Skin epidermis (tissue), 12 donors: Measurements from ENCODE around the gene FSTL3.

ENCODE experiments used
- H3K27ac ChIP-seq, 21 experiments: fragments of 200-600 bp; sonication (generic) in 11 of 21; one replicate each; pipeline ENCODE4 v1.5.0; 2020; ENCODE audit warnings: mild to moderate bottlenecking in 3 of 21, inconsistent platforms in 2 of 21, moderate library complexity in 2 of 21
- H3K4me3 ChIP-seq, 7 experiments: fragments of 200-600 bp; sonication (generic) in 2 of 7; one replicate each; pipeline ENCODE4 v1.5.0; 2020; ENCODE audit warnings: inconsistent platforms in 2 of 7, mild to moderate bottlenecking in 2 of 7, moderate library complexity in 1 of 7

FSTL3 gene

DNA sequence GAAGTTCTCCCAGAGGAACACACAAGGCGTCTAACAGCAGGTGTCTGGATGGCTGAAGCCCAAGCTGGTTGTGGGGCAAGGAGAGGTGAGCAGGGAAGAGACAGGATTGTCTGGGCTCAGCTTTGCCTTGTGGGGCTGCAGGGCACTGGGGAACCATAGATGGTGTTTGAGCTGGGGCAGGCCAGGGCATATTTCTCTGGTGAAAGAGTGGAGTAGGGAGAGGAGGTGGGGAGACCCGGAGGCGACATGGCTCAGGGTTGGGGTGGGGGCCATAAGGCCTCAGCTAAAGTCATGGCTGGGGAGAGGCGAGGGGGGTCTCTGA lies 27.1 kb downstream of the FSTL3 start:
- H3K4me3 ChIP-seq: peak overlapping the region in 3 of 7 experiments; percentile 6 to 16 (median 8)
- no peak overlapping the region for H3K27ac ChIP-seq

DNA sequence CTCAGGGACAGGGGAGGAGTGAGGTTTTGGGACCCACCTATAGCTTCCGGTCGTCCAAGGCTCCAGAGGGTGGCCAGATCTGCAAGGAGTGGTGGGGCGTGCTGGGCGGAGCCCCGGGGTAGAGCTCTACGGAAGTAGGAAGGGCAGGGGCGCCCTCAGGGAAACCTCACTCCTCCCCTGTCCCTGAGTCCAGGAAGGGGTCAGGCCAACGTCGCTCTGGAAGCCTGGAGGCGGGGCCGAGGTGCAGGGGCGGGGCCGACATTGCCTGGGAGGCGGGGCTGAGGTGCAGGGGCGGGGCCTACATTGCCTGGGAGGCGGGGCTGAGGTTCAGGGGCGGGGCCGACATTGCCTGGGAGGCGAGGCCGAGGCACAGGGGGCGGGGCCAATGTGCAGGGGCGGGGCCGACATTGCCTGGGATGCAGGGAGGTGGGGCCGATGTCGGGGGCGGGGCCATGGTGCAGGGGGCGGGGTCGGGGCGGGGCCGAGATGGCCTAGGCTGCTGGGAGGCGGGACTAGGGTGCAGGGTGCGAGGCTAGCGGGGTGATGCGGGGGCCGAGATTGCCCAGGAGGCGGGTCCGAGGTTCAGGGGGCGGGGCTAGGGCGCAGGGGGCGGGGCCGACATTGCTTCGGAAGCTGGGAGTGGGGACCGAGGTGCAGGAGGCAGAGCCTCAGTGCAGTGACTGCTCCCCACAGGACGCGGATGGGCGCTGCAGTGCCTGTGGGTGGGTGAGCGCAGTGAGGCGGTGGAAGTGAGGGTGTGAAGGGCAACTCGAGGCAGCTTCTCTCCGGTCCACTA lies 27.7 kb downstream of the FSTL3 start:
- Histone ChIP-seq H3K4me3 (peak overlapping the region in 3 of 7 experiments; percentile 6 to 16 (median 8)), H3K27ac (no peak overlapping the region)

DNA sequence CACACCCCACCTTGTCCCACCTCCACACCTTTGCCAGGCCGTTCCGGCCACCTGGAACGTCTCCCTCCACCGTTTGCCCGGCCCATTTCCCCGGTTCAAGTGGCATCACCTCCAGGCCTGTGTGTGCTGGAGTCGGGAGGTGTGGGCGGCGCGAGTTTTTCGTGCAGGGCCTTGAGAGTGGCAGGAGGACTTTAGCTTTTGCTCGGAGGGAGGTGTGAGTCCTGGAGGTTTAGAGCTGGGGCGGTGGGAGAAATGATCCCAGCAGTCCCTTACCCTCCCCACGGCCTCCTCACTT lies 28.2 kb downstream of the FSTL3 start:
- Histone ChIP-seq H3K4me3 (no peak overlapping the region), H3K27ac (no peak overlapping the region)

DNA sequence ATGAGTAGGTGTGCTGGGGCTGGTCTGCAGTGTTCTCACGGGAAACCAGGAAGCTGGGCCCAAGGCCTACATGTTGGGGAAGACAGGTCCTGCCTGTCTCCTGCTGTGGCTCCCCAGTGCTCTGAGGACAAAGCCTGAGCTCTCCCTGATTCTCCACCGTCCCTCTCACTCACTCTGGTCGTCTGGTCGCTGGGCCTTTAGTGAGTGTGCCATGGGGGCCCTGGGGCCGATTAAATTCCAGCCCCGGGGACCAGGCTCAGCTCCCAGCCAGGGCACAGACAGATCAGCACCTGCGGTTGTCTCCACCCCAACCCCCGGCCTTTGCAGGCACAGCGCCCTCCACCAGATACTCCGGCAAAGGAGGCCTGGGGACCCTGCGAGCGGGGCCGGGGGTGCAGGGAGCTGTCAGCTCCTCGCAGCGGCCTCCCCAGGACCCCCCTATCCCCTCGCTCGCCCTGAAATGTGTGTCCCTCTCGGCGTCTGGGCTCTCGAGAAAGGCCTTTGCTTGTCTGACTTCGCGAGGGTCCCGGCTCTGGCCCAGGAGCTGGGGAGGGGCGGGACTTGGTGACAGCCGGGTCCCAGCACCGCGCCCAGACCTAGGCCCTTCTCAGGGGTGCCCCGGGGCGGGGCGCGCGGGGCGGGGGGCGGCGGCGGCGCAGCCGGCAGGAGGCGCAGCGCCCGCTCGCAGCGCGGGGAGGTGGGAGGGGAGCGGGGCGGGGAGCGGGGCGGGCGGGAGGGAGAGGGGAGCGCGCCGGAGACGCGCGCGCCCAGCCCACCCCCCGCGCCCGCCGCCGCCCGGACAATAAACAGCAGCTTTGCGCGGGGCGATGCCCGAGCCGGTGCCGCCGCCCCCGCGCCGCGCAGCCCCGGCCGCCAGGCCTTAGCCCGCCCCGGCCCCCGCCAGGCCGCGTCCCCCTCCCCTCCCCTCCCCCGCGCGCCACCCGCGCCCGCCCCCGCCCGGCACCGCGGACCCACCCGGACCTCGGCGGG lies 32.3 kb downstream of the FSTL3 start, which contains the start of gene PALM:
Gene PALM (plus strand): TSS at position 782 of the 990 bp plus-strand sequence. CDS start 212 bp downstream, outside the sequence.
- H3K4me3 ChIP-seq: peak within 1 kb of the TSS; percentile 33 to 65 (median 41)

DNA sequence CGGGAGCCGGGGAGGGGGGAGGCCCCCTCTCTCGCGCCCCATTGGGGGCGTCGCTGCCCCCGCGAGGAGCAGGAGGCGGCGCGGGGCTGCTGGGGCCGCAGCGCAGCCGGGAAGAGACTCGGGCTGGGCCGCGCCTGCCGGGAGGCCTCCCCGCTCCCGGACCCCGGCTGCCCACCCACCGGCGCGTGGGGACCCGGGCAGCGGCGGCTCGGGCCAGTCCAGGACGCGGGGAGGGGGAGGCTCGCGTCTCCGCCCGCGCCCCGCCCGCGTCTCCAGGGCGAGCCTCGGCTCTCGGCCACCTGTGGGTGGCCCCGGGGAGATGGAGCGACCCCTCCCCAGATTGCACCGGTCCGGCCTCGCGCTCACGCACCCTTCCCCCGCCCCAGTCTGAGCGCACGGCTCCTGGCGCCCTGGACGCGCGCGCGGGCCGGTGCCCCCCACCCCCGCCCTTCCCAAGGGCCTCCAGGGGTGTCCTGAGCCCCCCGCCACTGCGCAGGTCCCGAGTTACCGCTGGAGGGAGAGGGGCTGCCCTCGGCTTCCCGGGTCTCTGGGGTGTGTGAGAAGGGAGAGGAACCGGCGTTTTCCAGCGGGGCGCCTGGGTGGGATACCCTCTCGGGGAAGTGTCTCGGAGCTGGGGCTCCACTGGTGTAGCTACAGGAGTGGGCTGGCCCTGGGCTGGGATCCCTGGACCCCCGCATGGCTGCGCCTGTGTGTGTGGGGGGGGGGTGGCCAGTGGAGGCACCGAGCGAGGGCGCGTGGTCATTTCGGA lies 33.2 kb downstream of the FSTL3 start:
- Histone ChIP-seq H3K27ac (peak overlapping the region in 15 of 21 experiments; percentile 19 to 89 (median 78)), H3K4me3 (peak overlapping the region; percentile 33 to 65 (median 41))

More for the DNA sequence above, 32.3 kb downstream of the FSTL3 start, which contains the start of gene PALM:
- peak within 1 kb of the TSS in 15 of 21 experiments; percentile 19 to 89 (median 78) for H3K27ac ChIP-seq

DNA sequence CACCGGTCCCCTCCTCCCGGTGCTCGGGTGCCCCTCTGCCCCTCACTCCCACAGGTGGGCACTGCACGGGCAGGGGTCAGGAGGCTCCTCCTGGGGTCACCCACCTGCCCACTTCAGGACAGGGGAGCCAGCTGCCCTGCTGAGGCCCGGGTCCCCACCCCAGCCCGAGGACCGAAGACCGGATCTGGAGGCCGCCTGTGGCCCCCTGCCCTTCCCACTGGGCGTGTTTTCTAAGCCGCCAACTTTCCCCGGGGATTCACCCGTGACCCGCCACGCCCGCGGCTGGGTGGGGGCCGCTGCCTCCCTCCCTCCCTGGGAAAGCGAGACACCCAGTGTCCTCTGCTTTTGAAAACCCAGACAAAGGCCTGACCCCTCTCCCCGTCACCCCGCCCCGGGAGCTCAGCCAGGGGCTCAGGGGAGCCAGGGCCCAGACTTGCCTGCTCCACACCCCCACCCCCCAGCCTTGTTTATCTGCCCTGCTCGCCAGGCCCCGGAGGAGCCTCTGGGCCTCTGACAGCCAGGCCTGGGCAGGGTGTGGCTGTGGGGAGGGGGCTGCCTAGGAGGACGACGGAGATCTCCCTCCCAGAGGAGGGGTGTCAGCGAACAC lies 33.9 kb downstream of the FSTL3 start:
- H3K4me3 ChIP-seq: peak overlapping the region in 5 of 7 experiments; percentile 38 to 65 (median 61)
- H3K27ac ChIP-seq: peak overlapping the region in 13 of 21 experiments; percentile 20 to 89 (median 80)

DNA sequence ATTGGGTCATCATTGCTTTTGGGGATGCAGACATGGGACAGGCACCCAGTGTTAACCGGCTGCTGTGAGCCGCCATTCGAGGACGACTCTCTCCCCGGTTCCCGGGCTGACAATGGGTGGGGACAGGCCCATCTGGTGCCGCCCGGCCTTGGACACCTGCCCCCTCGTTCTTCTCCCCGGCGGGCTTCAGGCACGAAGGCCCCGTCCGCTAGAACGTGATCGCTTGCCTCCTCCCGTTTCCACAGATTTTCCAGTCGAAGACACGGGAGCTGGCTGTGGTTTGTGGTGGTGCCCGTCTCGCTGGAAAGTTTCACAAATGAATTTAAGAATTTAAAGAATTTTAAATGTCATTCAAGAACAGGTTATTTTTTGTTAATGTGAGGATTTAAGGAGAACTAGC lies 34.6 kb downstream of the FSTL3 start:
- Histone ChIP-seq H3K4me3 (peak overlapping the region in 2 of 7 experiments; percentile 61 to 65), H3K27ac (peak overlapping the region in 11 of 21 experiments; percentile 66 to 89 (median 84))

DNA sequence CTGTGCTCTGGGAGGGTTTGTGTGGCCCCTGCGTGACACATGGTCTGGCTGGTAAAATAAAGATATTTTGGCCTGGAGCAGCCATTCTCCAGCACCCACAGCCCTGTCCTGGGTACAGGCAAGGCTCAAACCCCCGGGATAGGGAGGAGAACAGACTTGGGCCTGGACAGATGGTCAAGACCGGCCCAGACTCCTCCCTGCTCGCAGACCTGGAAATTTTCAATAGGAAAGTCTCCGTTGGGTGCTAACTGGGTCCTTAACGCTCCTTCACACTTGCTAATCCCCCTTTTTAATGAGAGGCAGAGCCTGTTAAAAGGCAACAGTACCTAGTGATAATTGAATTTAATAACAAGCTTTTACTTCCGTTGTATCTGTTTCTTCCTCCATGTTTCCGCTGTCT lies 35.1 kb downstream of the FSTL3 start:
- peak overlapping the region in 7 of 21 experiments; percentile 73 to 89 (median 87) for H3K27ac ChIP-seq
- H3K4me3 ChIP-seq: no peak overlapping the region

DNA sequence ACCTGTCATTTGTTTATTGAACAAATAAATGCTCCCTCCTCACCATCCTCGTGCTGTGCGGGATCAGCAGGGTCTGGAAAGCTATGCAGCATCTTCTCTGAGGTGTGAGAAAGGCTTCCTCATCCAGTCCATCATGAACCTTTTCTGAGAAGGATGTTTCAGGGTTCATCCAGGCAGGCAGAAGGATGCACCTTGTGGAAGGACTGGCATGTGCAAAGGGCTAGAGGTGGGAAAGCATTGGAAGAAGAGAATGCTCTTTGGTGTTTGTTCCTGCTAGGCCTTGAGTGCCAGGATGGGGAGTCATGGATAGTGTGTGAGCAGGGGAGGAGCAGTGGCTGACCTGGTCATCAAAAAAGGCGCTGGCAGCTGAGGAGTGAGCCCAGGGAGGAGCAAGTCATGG lies 39.2 kb downstream of the FSTL3 start:
- no peak overlapping the region for H3K27ac ChIP-seq

DNA sequence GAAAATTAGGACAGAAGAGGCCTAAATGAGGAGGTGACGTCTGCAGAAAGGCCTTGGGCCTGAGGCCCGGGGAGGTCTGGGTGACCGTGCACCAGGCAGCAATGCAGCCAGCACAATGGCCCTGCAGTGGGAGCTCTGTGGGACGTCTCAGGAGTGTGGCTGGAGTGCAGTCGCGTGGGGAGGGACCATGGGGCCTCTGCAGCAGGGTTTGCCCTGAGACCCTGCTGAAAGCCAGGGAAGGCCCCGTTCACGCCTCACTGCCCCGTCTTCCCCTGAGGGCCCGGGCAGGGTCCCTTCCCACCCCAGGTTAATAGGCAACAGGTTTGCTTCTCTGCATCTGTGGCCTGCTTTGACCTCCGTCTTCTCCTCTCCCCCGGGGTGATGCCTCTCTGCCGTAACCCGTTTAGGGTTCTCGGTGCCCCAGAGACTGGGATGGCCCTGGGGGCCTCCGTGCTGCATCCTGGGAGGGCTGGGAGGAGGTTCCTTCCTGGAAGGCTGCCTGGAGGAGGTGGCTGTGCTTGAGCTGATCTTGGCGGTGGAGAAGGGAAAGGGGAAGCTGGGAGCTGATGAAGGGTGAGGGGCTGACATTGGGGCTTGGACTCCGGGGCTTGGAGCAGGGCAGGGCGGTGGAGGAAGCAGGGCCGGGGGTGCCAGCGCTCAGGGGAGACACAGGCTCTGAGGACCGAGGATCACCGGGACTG lies 42.2 kb downstream of the FSTL3 start:
- no peak overlapping the region for H3K4me3 ChIP-seq
- H3K27ac ChIP-seq: peak overlapping the region in 6 of 21 experiments; percentile 9 to 79 (median 47)

More for the DNA sequence above, 39.2 kb downstream of the FSTL3 start:
- no peak overlapping the region for H3K4me3 ChIP-seq

DNA sequence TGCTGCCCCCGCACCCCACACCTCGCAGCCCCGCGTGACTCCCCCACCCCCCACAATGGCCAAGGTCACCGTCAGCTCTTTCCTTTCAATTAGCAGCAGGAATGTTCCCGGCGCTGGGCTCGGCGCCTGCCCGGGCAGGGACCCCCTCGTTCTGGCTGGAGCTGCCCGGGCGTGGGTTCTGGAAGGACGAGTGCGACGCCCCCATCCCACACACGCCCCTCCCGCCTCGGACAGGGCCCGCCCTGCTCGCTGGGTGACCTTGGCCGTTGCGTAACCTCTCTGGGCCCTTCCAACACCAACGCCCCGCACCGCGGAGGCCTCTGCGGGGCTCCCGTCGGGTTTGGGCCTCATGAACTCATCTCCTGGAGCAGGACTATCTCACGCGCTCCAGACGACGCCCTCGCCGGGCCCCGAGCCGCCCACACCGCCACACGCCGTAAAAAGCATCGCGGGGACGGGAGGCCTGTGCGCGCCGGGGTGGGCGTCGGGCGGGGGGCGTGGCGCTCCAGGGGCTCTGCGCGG lies 42.9 kb downstream of the FSTL3 start:
- H3K27ac ChIP-seq: peak overlapping the region in 9 of 21 experiments; percentile 9 to 79 (median 39)
- no peak overlapping the region for H3K4me3 ChIP-seq

DNA sequence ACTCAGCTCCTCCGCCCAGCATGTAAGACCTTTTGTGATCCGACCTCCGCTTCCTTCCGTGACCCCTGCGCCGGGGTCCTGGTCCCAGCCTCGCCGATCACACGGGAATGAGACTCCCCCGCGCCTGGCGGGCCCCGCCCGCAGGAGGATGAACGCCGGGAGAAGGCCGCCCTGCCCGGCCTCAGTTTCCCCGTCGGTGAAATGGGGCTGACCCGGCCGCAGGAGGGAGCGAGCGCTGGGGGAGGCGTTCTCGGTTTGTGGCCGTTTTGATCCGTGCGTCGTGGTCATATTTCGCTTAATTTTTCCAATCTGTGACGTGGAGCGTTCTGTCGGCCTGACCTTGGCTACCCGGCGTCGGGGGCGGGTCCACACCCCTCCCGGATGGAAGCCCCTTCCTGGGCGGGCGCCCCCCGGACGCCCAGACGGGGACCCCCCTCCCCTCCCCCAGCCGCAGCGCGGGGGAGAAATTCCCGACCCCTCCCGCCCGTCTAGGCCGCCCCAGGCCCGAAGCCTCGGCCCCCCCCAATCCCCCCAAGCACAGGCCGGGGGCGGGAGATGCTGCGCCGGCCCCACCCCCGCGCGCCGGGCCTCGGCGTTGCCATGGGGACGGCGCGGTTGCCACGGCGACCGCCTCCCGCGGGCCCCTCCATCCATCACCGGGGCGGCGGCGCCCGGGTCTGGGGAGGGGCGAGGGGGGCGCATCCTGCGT lies 43.6 kb downstream of the FSTL3 start:
- Histone ChIP-seq H3K27ac (peak overlapping the region in 8 of 21 experiments; percentile 32 to 79 (median 46)), H3K4me3 (no peak overlapping the region)

DNA sequence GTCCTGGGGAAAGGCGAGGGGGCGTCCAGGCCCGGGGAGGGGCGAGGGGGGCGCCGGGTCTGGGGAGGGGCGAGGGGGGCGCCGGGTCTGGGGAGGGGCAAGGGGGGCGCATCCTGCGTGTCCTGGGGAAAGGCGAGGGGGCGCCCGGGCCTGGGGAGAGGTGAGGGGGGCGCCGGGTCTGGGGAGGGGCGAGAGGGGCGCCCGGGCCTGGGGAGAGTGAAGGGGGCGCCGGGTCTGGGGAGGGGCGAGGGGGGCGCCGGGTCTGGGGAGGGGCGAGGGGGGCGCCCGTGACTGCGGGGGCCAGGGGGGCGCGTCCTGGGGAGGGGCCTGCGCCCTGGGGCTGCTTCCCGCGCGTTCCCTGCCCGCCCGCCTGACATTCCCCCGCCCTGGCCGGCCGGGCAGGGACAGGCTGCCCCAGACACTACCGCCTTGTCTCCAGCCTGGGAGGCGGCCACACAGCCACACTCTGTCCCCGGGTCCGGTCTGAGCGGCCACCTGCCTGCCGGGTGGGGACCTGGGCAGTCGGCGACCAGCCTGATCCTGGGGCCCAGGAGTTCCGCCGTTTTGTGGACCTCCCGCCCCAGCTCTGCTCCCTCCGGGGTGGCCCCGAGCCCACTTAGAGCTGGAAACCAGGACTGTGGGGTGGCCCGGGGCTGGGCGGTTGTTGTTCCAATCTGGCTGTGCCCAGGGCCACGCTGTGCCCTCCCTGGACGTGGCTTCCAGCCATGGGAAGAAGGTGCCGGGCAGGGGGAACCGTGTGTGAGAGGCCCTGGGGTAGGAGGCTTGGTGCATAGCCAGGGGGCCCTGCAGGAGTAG lies 44.4 kb downstream of the FSTL3 start:
- H3K27ac ChIP-seq: peak overlapping the region in 6 of 21 experiments; percentile 8 to 79 (median 41)
- no peak overlapping the region for H3K4me3 ChIP-seq

DNA sequence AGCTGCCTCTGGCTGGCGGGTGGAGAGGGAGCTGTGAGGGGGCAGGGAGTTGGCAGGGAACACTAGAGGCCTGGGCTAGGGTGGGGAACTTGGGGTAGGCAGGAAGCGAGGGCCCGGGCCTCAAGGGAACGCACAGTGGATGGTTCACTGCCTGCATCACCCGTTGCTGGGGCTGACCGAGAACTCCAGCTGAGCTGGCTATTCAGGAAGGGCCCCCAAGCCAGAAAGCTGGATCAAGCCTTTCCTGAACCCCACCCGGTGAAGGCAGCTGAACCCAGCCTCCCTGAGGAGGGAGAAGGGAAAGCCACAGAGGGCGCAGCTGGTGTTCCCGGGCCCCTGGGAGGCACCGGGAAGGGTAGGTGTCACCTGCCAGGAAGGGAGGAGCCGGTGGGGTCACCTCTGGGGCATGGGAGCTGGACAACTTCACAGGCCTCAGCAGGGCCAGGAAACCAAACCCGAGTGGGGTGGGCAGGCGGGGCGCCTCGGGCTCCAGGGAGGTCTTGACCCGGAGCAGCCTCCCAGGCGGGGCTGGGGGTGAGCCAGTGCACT lies 46.4 kb downstream of the FSTL3 start:
- H3K4me3 ChIP-seq: no peak overlapping the region
- peak overlapping the region in 3 of 21 experiments; percentile 8 to 42 (median 28) for H3K27ac ChIP-seq

DNA sequence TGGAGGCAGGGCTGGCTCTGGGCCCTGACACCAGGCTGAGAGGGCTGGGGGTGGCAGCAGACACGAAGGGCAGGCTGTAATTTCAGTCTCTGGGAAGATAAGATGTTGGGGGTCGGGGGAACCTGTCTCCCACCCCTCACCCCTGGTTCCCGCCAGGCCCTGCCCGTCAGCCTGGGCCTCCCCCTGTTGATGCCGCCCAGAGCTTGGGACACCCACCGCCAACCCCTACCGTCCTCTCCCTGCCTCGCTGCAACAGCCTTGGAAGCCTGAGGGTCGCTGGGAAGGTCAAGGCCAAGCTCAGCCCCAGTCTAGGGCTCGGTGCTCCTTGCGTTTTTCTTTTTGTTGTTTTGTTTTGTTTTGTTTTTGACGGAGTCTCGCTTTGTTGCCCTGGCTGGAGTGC lies 47.1 kb downstream of the FSTL3 start:
- no peak overlapping the region for H3K4me3 ChIP-seq

DNA sequence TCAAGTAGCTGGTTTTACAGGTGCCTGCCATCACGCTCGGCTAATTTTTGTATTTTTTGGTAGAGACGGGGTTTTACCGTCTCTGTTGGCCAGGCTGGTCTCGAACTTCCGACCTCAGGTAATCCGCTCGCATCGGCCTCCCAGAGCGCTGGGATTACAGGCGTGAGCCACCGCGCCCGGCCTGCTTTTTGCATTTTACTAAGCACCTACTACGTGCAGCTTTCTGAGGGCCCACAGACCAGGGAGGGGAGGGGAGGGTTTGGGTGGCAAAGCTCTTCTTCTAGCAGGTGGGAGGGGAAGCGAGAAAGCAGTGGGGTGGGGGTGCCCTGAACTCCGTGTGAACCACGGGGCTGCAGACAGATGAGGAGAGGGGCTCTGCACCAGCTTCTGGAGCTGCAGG lies 47.5 kb downstream of the FSTL3 start:
- Histone ChIP-seq H3K4me3 (no peak overlapping the region), H3K27ac (no peak overlapping the region)

More for the DNA sequence above, 47.1 kb downstream of the FSTL3 start:
- no peak overlapping the region for H3K27ac ChIP-seq
